IMR-90 (cell line): Measurements from ENCODE around the gene MAOB. TPM values are rescaled to one million over a fixed set of nuclear protein-coding genes. Genes with fewer than 3 reads are reported as not detected.

ENCODE experiments used
- ATAC-seq: fragments of 200-7000 bp; cut with Tn5 transposase; 2 replicates; pipeline ENCODE4 v1.9.1; 2020; ENCODE audit warnings: low read depth, mild to moderate bottlenecking, moderate library complexity
- BruUV-seq: library from RNA; stranded (reverse); fragments of 400-500 nt; replicated peaks from 2 replicates; lab custom pipeline; 2021; lab: Mats Ljungman, UMichigan
- CTCF ChIA-PET: fragments of 300-600 bp; formaldehyde crosslinking; extraction: SDS; loops from one replicate; lab custom pipeline; 2021; ENCODE audit warnings: antibody characterized with exemption; lab: Yijun Ruan, JAX
- POLR2A ChIA-PET: fragments of 300-600 bp; sonication (Branson Sonifier 250); formaldehyde crosslinking; loops from one replicate; lab custom pipeline; 2022; ENCODE audit warnings: antibody characterized with exemption; ENCODE audit not compliant: unreplicated experiment; lab: Charles Lee
- DNase-seq: peaks from one replicate; pipeline ENCODE4 v3.0.0; 2013
- H2AFZ ChIP-seq: replicated peaks from 2 replicates; pipeline ENCODE3; 2013; ENCODE audit warnings: low read length, mild to moderate bottlenecking; ENCODE audit not compliant: poor library complexity
- H2AK5ac ChIP-seq: 2 replicates; pipeline ENCODE4 v1.6.1; 2013; ENCODE audit warnings: low read depth, low read length, inconsistent platforms
- H2AK9ac ChIP-seq: replicated peaks from 2 replicates; pipeline ENCODE3; 2013; ENCODE audit warnings: mild to moderate bottlenecking, low read depth, low read length, moderate library complexity; ENCODE audit not compliant: poor library complexity
- H2BK120ac ChIP-seq: 2 replicates; pipeline ENCODE4 v1.6.1; 2013; ENCODE audit warnings: low read depth, low read length, inconsistent platforms
- H2BK15ac ChIP-seq: 3 replicates; pipeline ENCODE4 v1.6.1; 2013; ENCODE audit warnings: low read depth, low read length, inconsistent platforms
- H2BK20ac ChIP-seq: 2 replicates; pipeline ENCODE4 v1.6.1; 2013; ENCODE audit warnings: low read depth, mild to moderate bottlenecking, inconsistent platforms, low read length, moderate library complexity
- H2BK5ac ChIP-seq: 2 replicates; pipeline ENCODE4 v1.6.1; 2013; ENCODE audit warnings: mild to moderate bottlenecking, low read depth, low read length, inconsistent platforms; ENCODE audit not compliant: poor library complexity, severe bottlenecking
- H3K14ac ChIP-seq: replicated peaks from 2 replicates; pipeline ENCODE4 v1.6.1; 2013; ENCODE audit warnings: low read depth, low read length, inconsistent platforms
- H3K18ac ChIP-seq: 2 replicates; pipeline ENCODE4 v1.6.1; 2013; ENCODE audit warnings: low read depth, low read length, control low read depth
- H3K23ac ChIP-seq: 2 replicates; pipeline ENCODE4 v1.6.1; 2013; ENCODE audit warnings: low read depth, low read length, inconsistent platforms
- H3K27ac ChIP-seq: 2 replicates; pipeline ENCODE4 v1.5.1; 2013; ENCODE audit warnings: mild to moderate bottlenecking, control low read depth, low read length; ENCODE audit not compliant: insufficient read depth
- H3K27me3 ChIP-seq: 2 replicates; pipeline ENCODE4 v1.6.1; 2013; ENCODE audit warnings: low read length; ENCODE audit not compliant: control insufficient read depth, insufficient read depth
- H3K36me3 ChIP-seq: 2 replicates; pipeline ENCODE4 v1.6.1; 2013; ENCODE audit warnings: low read length, mixed read lengths; ENCODE audit not compliant: control insufficient read depth, insufficient read depth
- H3K4ac ChIP-seq: 2 replicates; pipeline ENCODE4 v1.6.1; 2013; ENCODE audit warnings: low read depth, low read length, inconsistent platforms
- H3K4me1 ChIP-seq: 2 replicates; pipeline ENCODE4 v1.6.1; 2013; ENCODE audit warnings: low read length, mixed read lengths; ENCODE audit not compliant: control insufficient read depth, insufficient read depth
- H3K4me2 ChIP-seq: 2 replicates; pipeline ENCODE4 v1.6.1; 2013; ENCODE audit warnings: low read depth, mild to moderate bottlenecking, control low read depth, low read length, moderate library complexity
- H3K4me3 ChIP-seq: 2 replicates; pipeline ENCODE4 v1.5.1; 2013; ENCODE audit warnings: low read depth, mild to moderate bottlenecking, control low read depth, low read length, moderate library complexity; ENCODE audit not compliant: insufficient read depth
- H3K56ac ChIP-seq: 2 replicates; pipeline ENCODE4 v1.6.1; 2013; ENCODE audit warnings: low read length, inconsistent platforms; ENCODE audit not compliant: insufficient read depth; ENCODE audit errors: extremely low read depth
- H3K79me1 ChIP-seq, 2 experiments: 2 replicates each; pipeline ENCODE4 v1.6.1; 2013; ENCODE audit warnings: low read length in 2 of 2, inconsistent platforms in 1 of 2, low read depth in 1 of 2
- H3K9ac ChIP-seq: 2 replicates; pipeline ENCODE4 v1.6.1; 2013; ENCODE audit warnings: low read depth, low read length, control low read depth
- H3K9me1 ChIP-seq: 2 replicates; pipeline ENCODE4 v1.6.1; 2013; ENCODE audit warnings: low read length, inconsistent platforms; ENCODE audit not compliant: insufficient read depth
- H3K9me3 ChIP-seq: 2 replicates; pipeline ENCODE4 v1.6.1; 2013; ENCODE audit warnings: low read length; ENCODE audit not compliant: control insufficient read depth, insufficient read depth
- H4K20me1 ChIP-seq: 2 replicates; pipeline ENCODE4 v1.6.1; 2013; ENCODE audit warnings: low read length, inconsistent platforms; ENCODE audit not compliant: insufficient read depth
- H4K5ac ChIP-seq: 2 replicates; pipeline ENCODE4 v1.6.1; 2013; ENCODE audit warnings: mild to moderate bottlenecking, low read depth, low read length, control low read depth
- H4K8ac ChIP-seq, 2 experiments: 2 replicates each; pipeline ENCODE4 v1.6.1; 2013; ENCODE audit warnings: low read depth in 2 of 2, low read length in 2 of 2, control low read depth in 1 of 2, inconsistent platforms in 1 of 2
- H4K91ac ChIP-seq: 2 replicates; pipeline ENCODE4 v1.6.1; 2013; ENCODE audit warnings: low read depth, low read length, inconsistent platforms; ENCODE audit not compliant: insufficient read depth
- CEBPB ChIP-seq: IDR thresholded peaks from 2 replicates; pipeline ENCODE4 v1.6.1; 2012; ENCODE audit warnings: low read depth, low read length, improper control_type of control experiment
- WGBS, 2 experiments: methylation state at CpG; one replicate each; pipeline versions ENCODE4 v1.1.5 to v1.1.7; 2013; ENCODE audit warnings: missing lambda C conversion rate in 2 of 2; ENCODE audit not compliant: insufficient read length in 1 of 2; ENCODE audit errors: extremely low coverage in 2 of 2; 5-methylcytosine and 5-hydroxymethylcytosine counted together
- dilution Hi-C: fragments of 300-500 bp; cut with HindIII; formaldehyde crosslinking; loops from one replicate; pipeline ENCODE4 v1.14.3; 2018; ENCODE audit warnings: low sequenced_read_pairs; ENCODE audit not compliant: unreplicated experiment
- in situ Hi-C: fragments of 300-500 bp; cut with MboI; formaldehyde crosslinking; loops from 3 replicates; pipeline ENCODE4 v1.14.3; 2019; ENCODE audit warnings: low sequenced_read_pairs, inconsistent platforms, mixed read lengths
- intact Hi-C: fragments of 100-400 bp; cut with micrococcal nuclease; formaldehyde crosslinking; loops from 2 replicates; pipeline ENCODE4 v1.10.0; 2022
- polyA plus RNA-seq, 3 experiments: library from polyadenylated mRNA; depleted of rRNA; stranded (reverse); fragments of >200 nt; gene quantifications; 2 replicates each; pipeline ENCODE4 v1.2.3, GENCODE V29; 2012; ENCODE audit warnings: low replicate concordance in 1 of 3
- total RNA-seq: library from RNA; depleted of rRNA; stranded (reverse); fragments of >200 nt; gene quantifications from 2 replicates; pipeline ENCODE4 v1.2.3, GENCODE V29; 2012
- TF ChIP-seq, protein P1 (sequence below): fragments of 150-350 bp; IDR thresholded peaks from 2 replicates; pipeline ENCODE4 v1.6.1; 2017; ENCODE audit warnings: mild to moderate bottlenecking, antibody characterized with exemption, low read length, low read depth

Gene MAOB
- total and polyA plus RNA-seq, 2 of the 4 experiments (the other 2 are of a cell fraction) = 0.36 to 0.46 TPM

DNA sequence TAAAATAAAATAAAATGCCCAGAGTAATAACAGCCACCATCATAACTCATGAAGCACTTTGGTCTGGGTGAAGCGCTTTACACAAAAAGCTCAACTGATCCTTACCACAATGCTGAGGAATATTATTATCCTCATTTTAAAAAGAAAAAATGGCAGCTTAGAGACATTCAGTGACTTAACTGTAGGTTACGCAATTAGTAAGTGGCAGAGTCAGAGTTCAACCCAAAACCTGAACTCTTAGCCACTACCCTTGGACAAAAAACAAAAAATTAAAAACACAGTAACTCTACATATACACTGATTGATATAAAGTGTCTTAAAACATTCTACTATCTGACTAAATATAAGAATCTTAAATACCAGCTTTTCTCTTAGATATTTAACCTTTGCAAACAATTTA lies 34.9 kb downstream of the MAOB start:
- no peak overlapping the region for H4K91ac ChIP-seq
- no peaks in the 10 kb centered on the region for H3K79me1 ChIP-seq
- dilution Hi-C loops (no loop called here), intact Hi-C loops (no loop called here), in situ Hi-C loops (no loop called here)
- ChIA-PET POLR2A (no interaction called here), CTCF (no interaction called here)
- no peak overlapping the region for H2AK5ac ChIP-seq
- H2BK120ac ChIP-seq = no peak overlapping the region
- H3K14ac ChIP-seq = no peak overlapping the region
- no peak overlapping the region for H2BK15ac ChIP-seq
- no peaks in the 10 kb centered on the region for H3K4me1 ChIP-seq
- no peaks in the 10 kb centered on the region for H3K9me3 ChIP-seq
- H2AK9ac ChIP-seq = no peak overlapping the region
- H2AFZ ChIP-seq = no peak overlapping the region
- no peaks in the 10 kb centered on the region for H3K36me3 ChIP-seq
- no peak overlapping the region for H3K9ac ChIP-seq
- no peak overlapping the region for H4K8ac ChIP-seq
- no peaks in the 10 kb centered on the region for H3K9me1 ChIP-seq
- H2BK20ac ChIP-seq = no peak overlapping the region
- no peak for ATAC-seq
- H3K56ac ChIP-seq = no peak overlapping the region
- H4K5ac ChIP-seq = no peak overlapping the region
- no peak for DNase-seq
- no peak overlapping the region for H3K4me3 ChIP-seq
- no CpG with 5 or more reads among the region's 2 CpGs for WGBS, 2 experiments
- peaks cover 5% of the 10 kb centered on the region for H3K27me3 ChIP-seq
- no peak overlapping the region for H2BK5ac ChIP-seq
- BruUV-seq = no TSS peak
- no peak overlapping the region for H3K4me2 ChIP-seq
- H3K27ac ChIP-seq = no peak overlapping the region
- no peak overlapping the region for H3K4ac ChIP-seq
- no peaks in the 10 kb centered on the region for H4K20me1 ChIP-seq
- H3K23ac ChIP-seq = no peak overlapping the region
- no peak overlapping the region for H3K18ac ChIP-seq
- TF ChIP-seq, protein P1, sequence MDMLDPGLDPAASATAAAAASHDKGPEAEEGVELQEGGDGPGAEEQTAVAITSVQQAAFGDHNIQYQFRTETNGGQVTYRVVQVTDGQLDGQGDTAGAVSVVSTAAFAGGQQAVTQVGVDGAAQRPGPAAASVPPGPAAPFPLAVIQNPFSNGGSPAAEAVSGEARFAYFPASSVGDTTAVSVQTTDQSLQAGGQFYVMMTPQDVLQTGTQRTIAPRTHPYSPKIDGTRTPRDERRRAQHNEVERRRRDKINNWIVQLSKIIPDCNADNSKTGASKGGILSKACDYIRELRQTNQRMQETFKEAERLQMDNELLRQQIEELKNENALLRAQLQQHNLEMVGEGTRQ = no peak
- TF ChIP-seq CEBPB = peak; percentile 51
